Testis (tissue), 2 donors: ENCODE data around the gene NEURL2.

Experiments
- CTCF ChIP-seq, 3 experiments: fragments of 450-650 bp in 2 of 3; fragments of 200-600 bp in 1 of 3; sonication (generic) in 1 of 3; IDR thresholded peaks; one replicate each; pipeline ENCODE4 v1.5.1; 2016 to 2019; ENCODE audit warnings: antibody characterized with exemption in 3 of 3, mild to moderate bottlenecking in 2 of 3, moderate library complexity in 1 of 3
- POLR2A ChIP-seq: fragments of 450-650 bp; IDR thresholded peaks from one replicate; pipeline ENCODE4 v1.6.1; 2017; ENCODE audit warnings: antibody characterized with exemption, mild to moderate bottlenecking, moderate library complexity

- TF ChIP-seq POLR2A (no peak), CTCF (IDR thresholded peaks at IDR 0.05) (no peak)
These were observed 13.8 kb upstream of the NEURL2 start for GRCh38 chr20:45904583-45905504.
